BLaER1 treated with 17β-estradiol and CSF1 and Interleukin-3, amounts not matched to agents 10 nM and 100 nM (cell line): ENCODE data around the gene ZMIZ1.

Experiments
- H3K27ac ChIP-seq, 11 experiments: shearing (Covaris generic); formaldehyde crosslinking; 2 replicates each; pipeline ENCODE4 v1.8.1; 2022
- H3K27me3 ChIP-seq, 11 experiments: shearing (Covaris generic); formaldehyde crosslinking; 2 replicates each; pipeline ENCODE4 v1.8.1; 2022
- H3K36me3 ChIP-seq, 11 experiments: shearing (Covaris generic); formaldehyde crosslinking; 2 replicates each; pipeline ENCODE4 v1.8.1; 2022
- H3K4me1 ChIP-seq, 10 experiments: shearing (Covaris generic); formaldehyde crosslinking; 2 replicates each; pipeline ENCODE4 v1.8.1; 2022
- H3K4me2 ChIP-seq, 11 experiments: shearing (Covaris generic); formaldehyde crosslinking; 2 replicates each; pipeline ENCODE4 v1.8.1; 2022
- H3K4me3 ChIP-seq, 10 experiments: shearing (Covaris generic); formaldehyde crosslinking; 2 replicates each; pipeline ENCODE4 v1.8.1; 2022
- H3K9ac ChIP-seq, 11 experiments: shearing (Covaris generic); formaldehyde crosslinking; 2 replicates each; pipeline ENCODE4 v1.8.1; 2022
- H3K9me3 ChIP-seq, 11 experiments: shearing (Covaris generic); formaldehyde crosslinking; replicated peaks in 1 of 11; 2 replicates each; pipeline ENCODE4 v1.8.1; 2022
- H4K20me1 ChIP-seq, 11 experiments: shearing (Covaris generic); formaldehyde crosslinking; 2 replicates each; pipeline ENCODE4 v1.8.1; 2022
- Cebpa-rat ChIP-seq, 11 experiments: shearing (Covaris generic); IDR thresholded peaks; 2 replicates each; pipeline ENCODE4 v1.8.1; 2022

Gene ZMIZ1

DNA sequence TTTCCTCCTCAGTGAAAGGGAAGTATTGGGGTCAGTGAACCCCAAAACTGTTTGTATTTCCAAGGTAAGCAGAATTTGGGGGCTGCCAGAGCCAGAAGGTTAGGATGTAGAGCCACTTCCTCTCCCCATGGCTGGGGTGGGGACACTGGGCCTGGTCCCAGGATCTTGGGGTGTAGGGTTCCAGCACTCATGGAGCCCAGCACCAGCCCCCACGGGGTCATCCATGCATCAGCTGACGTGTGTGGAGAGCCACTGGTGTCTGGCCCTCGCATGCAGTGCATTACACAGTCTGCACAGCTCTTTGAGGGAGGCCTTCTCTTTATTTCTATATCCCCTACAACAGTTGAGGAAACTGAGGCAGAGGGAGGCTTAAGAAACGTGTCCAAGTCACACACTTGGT is 91.4 kb downstream of the ZMIZ1 start:
- peak overlapping the region in 10 of 11 experiments; percentile 20 to 97 (median 46); a peak in 11 of 22 replicates for H3K4me2 ChIP-seq
- peaks cover 24 to 87% (median 48%) of the 10 kb centered on the region in 11 experiments; a peak in 20 of 22 replicates for H3K36me3 ChIP-seq
- peak overlapping the region in 3 of 11 experiments; percentile 17 to 39 (median 19); a peak in 2 of 22 replicates for H3K27ac ChIP-seq
- no peaks in the 10 kb centered on the region for H3K27me3 ChIP-seq
- H4K20me1 ChIP-seq, result peaks cover 97 to 100% (median 98%) of the 10 kb centered on the region in 11 experiments
- no peak overlapping the region for H3K4me3 ChIP-seq
- H3K4me1 ChIP-seq, result peaks cover 92 to 99% (median 98%) of the 10 kb centered on the region in 10 experiments
- TF ChIP-seq Cebpa-rat (IDR thresholded peaks at IDR 0.05), result no peak
- peak overlapping the region in 7 of 11 experiments; percentile 6 to 31 (median 13); a peak in 7 of 22 replicates for H3K9ac ChIP-seq
- no peaks in the 10 kb centered on the region for H3K9me3 ChIP-seq

DNA sequence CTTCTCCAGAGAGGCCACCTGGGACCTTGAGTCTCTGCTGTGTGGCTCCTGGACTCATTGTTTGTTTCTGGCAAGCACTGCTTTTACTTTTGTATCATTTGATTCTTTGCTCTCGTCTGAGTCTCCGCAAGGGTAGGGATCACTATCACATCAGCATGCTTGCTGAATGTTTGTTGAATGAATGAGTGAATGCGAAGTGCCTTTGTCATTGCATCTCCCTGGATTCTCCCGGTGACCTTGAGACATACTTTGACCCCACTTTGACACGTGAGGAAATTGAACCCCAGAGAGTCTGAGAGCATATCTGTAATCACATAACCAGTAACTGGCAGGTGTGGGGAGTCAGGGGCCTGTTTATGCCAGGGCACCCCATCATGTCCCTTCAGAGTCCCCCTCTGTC is 92.8 kb downstream of the ZMIZ1 start:
- no peaks in the 10 kb centered on the region for H3K9me3 ChIP-seq
- no peaks in the 10 kb centered on the region for H3K27me3 ChIP-seq
- TF ChIP-seq Cebpa-rat (IDR thresholded peaks at IDR 0.05), result no peak
- H3K9ac ChIP-seq, result peak overlapping the region in 3 of 11 experiments; percentile 12 to 35 (median 18); a peak in 3 of 22 replicates
- H3K36me3 ChIP-seq, result peaks cover 26 to 96% (median 60%) of the 10 kb centered on the region in 11 experiments; a peak in 20 of 22 replicates
- peaks cover 99 to 100% (median 100%) of the 10 kb centered on the region in 11 experiments for H4K20me1 ChIP-seq
- H3K4me3 ChIP-seq, result no peak overlapping the region
- 0 out of 22 replicates have a peak overlapping the region, but pooled peaks of 2 of the 11 experiments have one; percentile 1 to 19 for H3K27ac ChIP-seq
- peak overlapping the region in 7 of 11 experiments; percentile 6 to 49 (median 35); a peak in 11 of 22 replicates for H3K4me2 ChIP-seq
- peaks cover 80 to 100% (median 100%) of the 10 kb centered on the region in 10 experiments for H3K4me1 ChIP-seq

DNA sequence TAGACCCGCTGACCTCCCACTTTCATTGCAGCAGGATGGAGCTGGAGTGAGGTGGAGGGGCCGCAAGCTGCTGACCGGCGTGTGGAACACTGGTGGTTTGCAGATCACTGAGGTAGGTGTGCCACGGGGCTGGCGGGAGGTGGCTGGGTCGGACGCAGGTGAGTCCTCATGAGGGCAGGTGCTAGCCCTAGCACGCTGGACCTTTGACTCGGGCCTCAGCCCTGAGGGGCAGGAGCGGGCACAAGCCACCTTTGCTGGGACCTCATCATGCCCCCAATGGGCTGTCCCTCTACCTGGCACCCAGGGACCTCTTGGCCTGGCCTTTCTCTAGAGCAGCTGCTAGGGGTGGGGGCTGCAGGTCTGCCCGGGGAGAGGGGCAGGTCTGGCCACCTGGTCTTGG is 93.3 kb downstream of the ZMIZ1 start:
- H3K36me3 ChIP-seq, result peaks cover 29 to 96% (median 65%) of the 10 kb centered on the region in 11 experiments; a peak in 20 of 22 replicates
- peaks cover 99 to 100% (median 100%) of the 10 kb centered on the region in 11 experiments for H4K20me1 ChIP-seq
- peaks cover 77 to 100% (median 100%) of the 10 kb centered on the region in 10 experiments for H3K4me1 ChIP-seq
- TF ChIP-seq Cebpa-rat (IDR thresholded peaks at IDR 0.05), result no peak
- no peak overlapping the region for H3K4me3 ChIP-seq
- peak overlapping the region in 10 of 11 experiments; percentile 8 to 49 (median 32); a peak in 8 of 22 replicates for H3K4me2 ChIP-seq
- H3K9me3 ChIP-seq, result no peaks in the 10 kb centered on the region
- no peak overlapping the region for H3K27ac ChIP-seq
- H3K27me3 ChIP-seq, result no peaks in the 10 kb centered on the region
- H3K9ac ChIP-seq, result peak overlapping the region in 1 of 11 experiments; percentile 35; a peak in 2 of 22 replicates

DNA sequence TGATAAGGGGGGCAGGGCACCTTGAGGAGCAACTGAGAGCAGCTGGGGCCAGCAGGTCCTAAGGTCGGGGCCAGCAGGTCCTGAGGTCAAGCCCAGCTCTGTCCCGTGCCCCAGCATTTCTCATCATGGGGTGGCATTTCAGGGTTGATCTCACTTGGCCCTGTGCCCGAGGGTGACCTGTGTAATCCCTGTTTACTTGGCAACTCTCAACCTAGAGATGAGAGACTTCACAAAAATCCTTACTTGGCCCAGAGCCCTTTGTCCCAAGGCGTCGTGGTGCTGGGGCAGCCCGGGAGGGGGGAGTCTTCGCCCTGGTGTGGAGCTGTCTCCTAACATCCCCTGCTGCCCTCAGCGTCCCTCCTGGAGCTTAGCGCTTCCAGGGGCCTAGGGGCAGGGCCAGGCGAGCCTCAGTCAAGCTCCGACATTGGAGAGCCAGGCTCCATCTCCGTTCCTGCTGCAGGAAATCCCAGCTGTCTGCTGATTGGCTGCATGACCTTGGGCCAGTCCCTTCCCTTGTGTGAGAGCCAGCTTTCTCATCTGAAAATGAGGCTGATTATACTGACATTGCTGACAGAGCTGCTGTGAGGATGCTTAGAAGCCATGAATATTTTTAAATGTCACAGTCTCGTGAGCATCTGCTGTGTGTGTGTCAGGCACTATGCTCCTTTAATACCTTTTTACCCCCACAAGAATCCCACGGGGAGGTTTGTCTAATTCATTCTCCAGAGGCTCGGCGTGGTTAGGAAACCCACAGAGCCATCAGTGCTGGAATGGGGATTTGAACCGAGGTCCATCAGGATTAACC is 94.3 kb downstream of the ZMIZ1 start:
- peaks cover 72 to 100% (median 100%) of the 10 kb centered on the region in 10 experiments for H3K4me1 ChIP-seq
- no peaks in the 10 kb centered on the region for H3K9me3 ChIP-seq
- TF ChIP-seq Cebpa-rat (IDR thresholded peaks at IDR 0.05), result no peak
- peaks cover 35 to 97% (median 63%) of the 10 kb centered on the region in 11 experiments; a peak in 20 of 22 replicates for H3K36me3 ChIP-seq
- peaks cover 99 to 100% (median 100%) of the 10 kb centered on the region in 11 experiments for H4K20me1 ChIP-seq
- no peak overlapping the region for H3K4me3 ChIP-seq
- peak overlapping the region; percentile 19 to 55 (median 39); a peak in 20 of 22 replicates for H3K4me2 ChIP-seq
- H3K27ac ChIP-seq, result no peak overlapping the region
- no peaks in the 10 kb centered on the region for H3K27me3 ChIP-seq
- H3K9ac ChIP-seq, result peak overlapping the region in 2 of 11 experiments; percentile 7 to 34; a peak in 2 of 22 replicates

DNA sequence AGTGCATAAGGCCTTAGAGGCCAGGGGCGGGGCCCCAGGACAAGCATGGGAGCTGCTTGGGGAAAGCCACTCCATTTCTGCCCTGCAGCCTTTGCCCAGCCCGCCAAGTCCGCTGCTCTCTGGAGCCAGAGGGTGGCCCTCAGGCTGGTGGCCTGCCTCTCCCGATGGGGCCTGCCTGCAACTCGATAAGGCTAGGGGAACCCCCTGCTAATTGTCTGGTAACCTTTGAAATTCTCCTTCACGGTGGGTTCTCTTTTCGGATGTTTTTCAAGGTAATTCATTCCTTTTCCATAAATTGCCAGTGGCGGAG is 94.9 kb downstream of the ZMIZ1 start:
- Histone ChIP-seq H3K27me3 (no peaks in the 10 kb centered on the region), H3K27ac (no peak overlapping the region), H3K4me1 (peaks cover 66 to 100% (median 100%) of the 10 kb centered on the region in 10 experiments), H3K9me3 (no peaks in the 10 kb centered on the region), H3K4me2 (peak overlapping the region in 10 of 11 experiments; percentile 1 to 55 (median 30); a peak in 13 of 22 replicates), H3K36me3 (peaks cover 35 to 97% (median 57%) of the 10 kb centered on the region in 11 experiments; a peak in 20 of 22 replicates), H4K20me1 (peaks cover 99 to 100% (median 100%) of the 10 kb centered on the region in 11 experiments), H3K9ac (no peak overlapping the region), H3K4me3 (no peak overlapping the region)
- TF ChIP-seq Cebpa-rat (IDR thresholded peaks at IDR 0.05), result no peak

DNA sequence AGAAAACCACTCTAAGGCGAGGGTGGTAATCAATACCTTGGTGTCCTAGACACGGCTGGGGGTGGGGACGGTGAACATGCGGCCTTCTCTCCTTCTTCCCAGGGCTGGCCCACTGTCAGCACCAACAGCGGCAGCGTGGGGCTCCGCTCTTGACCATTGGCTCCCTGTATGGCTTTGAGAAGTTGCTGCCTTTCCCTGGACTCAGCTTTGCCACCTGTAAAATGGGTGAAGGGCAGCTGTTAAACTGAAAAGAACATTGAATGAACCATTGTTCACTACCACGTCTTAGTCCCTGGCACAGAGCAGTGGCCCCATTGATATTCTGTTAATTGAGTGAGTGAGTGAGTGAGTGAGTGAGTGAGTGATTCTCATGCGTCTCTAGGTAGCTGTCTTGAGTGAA is 95.3 kb downstream of the ZMIZ1 start:
- no peak overlapping the region for H3K9ac ChIP-seq
- H3K4me1 ChIP-seq, result peaks cover 62 to 100% (median 100%) of the 10 kb centered on the region in 10 experiments
- peak overlapping the region in 9 of 11 experiments; percentile 1 to 81 (median 21); a peak in 9 of 22 replicates for H3K4me2 ChIP-seq
- H3K9me3 ChIP-seq, result no peaks in the 10 kb centered on the region
- H4K20me1 ChIP-seq, result peaks cover 99 to 100% (median 100%) of the 10 kb centered on the region in 11 experiments
- H3K4me3 ChIP-seq, result no peak overlapping the region
- H3K36me3 ChIP-seq, result peaks cover 37 to 99% (median 61%) of the 10 kb centered on the region in 11 experiments; a peak in 20 of 22 replicates
- TF ChIP-seq Cebpa-rat (IDR thresholded peaks at IDR 0.05), result no peak
- no peak overlapping the region for H3K27ac ChIP-seq
- H3K27me3 ChIP-seq, result no peaks in the 10 kb centered on the region

DNA sequence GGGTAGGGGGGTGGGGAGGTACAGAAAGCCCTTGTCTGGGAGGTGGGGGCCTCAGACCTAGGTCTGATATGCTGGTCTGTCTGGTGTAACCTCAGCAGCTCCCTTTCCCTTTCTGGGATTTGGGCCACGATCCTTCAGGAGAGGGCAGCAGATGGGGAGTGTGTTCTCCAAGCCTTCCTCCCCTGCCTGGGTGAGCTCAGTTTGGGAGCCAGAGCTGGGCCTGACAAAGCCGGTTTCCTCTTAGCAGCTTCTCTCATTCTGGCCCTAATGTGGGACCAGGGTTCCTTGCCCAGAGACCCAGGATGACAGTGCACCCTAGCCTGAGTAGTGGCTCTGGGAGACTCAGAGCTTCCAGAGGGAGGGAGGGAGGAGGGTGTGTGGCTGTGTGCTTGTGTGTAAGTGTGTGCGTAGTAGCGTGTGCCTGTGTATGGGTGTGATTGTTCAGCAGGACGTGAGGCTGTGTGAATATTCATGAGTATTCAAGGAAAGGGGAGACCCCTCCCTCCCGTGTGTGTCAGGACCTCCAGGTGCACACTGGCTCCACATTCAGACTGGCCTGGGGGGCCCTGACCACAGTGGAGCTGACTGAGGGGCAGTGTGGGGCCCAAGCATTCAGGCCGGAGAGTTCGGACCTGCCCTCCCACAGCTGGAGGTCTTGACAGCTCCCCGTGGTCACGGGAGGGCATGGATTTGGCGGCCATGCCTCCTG is 96.5 kb downstream of the ZMIZ1 start:
- Histone ChIP-seq H3K9me3 (no peaks in the 10 kb centered on the region), H3K36me3 (peaks cover 39 to 99% (median 60%) of the 10 kb centered on the region in 11 experiments), H3K9ac (peak overlapping the region in 2 of 11 experiments; percentile 25 to 41; a peak in 2 of 22 replicates), H3K4me3 (no peak overlapping the region), H3K27me3 (no peaks in the 10 kb centered on the region), H3K27ac (no peak overlapping the region), H3K4me1 (peaks cover 50 to 100% (median 98%) of the 10 kb centered on the region in 10 experiments), H4K20me1 (peaks cover 99 to 100% (median 100%) of the 10 kb centered on the region in 11 experiments), H3K4me2 (peak overlapping the region in 5 of 11 experiments; percentile 12 to 93 (median 81); a peak in 4 of 22 replicates)
- TF ChIP-seq Cebpa-rat (IDR thresholded peaks at IDR 0.05), result no peak

DNA sequence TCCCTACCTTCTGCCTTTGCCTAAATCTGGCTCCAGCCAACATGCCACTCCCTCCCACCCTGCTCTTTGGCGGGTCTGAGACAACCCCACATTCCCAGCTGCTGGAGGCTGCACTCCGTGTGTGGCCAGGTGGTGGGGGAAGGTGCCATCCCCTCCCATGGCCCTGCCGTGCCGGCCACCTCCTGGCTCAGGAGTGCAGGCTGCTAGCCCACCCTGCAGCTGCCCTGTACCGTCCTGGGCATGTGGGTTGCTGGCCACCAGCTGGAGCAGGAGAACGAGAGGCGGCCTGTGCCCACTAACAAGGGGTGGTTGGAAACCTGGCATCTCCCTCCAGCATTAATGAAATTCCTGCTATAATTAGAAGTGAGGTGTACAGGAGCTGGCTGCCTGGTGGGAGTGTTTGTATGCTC is 97.6 kb downstream of the ZMIZ1 start:
- peaks cover 45 to 99% (median 71%) of the 10 kb centered on the region in 11 experiments for H3K36me3 ChIP-seq
- H4K20me1 ChIP-seq, result peaks cover 88 to 100% (median 100%) of the 10 kb centered on the region in 11 experiments
- H3K9ac ChIP-seq, result no peak overlapping the region
- peak overlapping the region in 9 of 11 experiments; percentile 32 to 93 (median 76); a peak in 10 of 22 replicates for H3K4me2 ChIP-seq
- no peaks in the 10 kb centered on the region for H3K9me3 ChIP-seq
- no peaks in the 10 kb centered on the region for H3K27me3 ChIP-seq
- no peak overlapping the region for H3K27ac ChIP-seq
- H3K4me3 ChIP-seq, result no peak overlapping the region
- H3K4me1 ChIP-seq, result peaks cover 40 to 98% (median 88%) of the 10 kb centered on the region in 10 experiments
- TF ChIP-seq Cebpa-rat (IDR thresholded peaks at IDR 0.05), result no peak
